ENCODE measurements around the gene MISP3.

- TF ChIP-seq POLR2A (IDR thresholded peaks at IDR 0.05), result no peak
- TF ChIP-seq, protein P1, sequence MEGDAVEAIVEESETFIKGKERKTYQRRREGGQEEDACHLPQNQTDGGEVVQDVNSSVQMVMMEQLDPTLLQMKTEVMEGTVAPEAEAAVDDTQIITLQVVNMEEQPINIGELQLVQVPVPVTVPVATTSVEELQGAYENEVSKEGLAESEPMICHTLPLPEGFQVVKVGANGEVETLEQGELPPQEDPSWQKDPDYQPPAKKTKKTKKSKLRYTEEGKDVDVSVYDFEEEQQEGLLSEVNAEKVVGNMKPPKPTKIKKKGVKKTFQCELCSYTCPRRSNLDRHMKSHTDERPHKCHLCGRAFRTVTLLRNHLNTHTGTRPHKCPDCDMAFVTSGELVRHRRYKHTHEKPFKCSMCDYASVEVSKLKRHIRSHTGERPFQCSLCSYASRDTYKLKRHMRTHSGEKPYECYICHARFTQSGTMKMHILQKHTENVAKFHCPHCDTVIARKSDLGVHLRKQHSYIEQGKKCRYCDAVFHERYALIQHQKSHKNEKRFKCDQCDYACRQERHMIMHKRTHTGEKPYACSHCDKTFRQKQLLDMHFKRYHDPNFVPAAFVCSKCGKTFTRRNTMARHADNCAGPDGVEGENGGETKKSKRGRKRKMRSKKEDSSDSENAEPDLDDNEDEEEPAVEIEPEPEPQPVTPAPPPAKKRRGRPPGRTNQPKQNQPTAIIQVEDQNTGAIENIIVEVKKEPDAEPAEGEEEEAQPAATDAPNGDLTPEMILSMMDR (IDR thresholded peaks at IDR 0.05), result no peak
Observed at GRCh38 chr19:14102756-14103155, 30.2 kb downstream of the MISP3 start.
